Left lung (tissue), 10 donors: Measurements from ENCODE around the gene NXN. TPM values are rescaled to one million over a fixed set of nuclear protein-coding genes. Genes with fewer than 3 reads are reported as not detected.
A peak's percentile ranks its signal among the peaks of the same experiment; 100 is the strongest.

ENCODE experiments used
- ATAC-seq: fragments of 200-7000 bp; cut with Tn5 transposase; one replicate; pipeline ENCODE4 v1.9.1; 2020; ENCODE audit warnings: moderate library complexity
- DNase-seq, 4 donors: peaks; one replicate each; pipeline ENCODE4 v3.0.0-alpha.2; 2013 to 2020
- H3K27ac ChIP-seq, 2 donors: fragments of 200-600 bp; sonication (generic) in 1 of 2; one replicate each; pipeline versions ENCODE4 v1.5.0 to v1.8.0; 2020 to 2021
- H3K27me3 ChIP-seq, 2 donors: fragments of 200-600 bp; sonication (generic) in 1 of 2; one replicate each; pipeline versions ENCODE4 v1.5.0 to v1.8.0; 2020 to 2021
- H3K36me3 ChIP-seq, 2 donors: fragments of 200-600 bp; sonication (generic) in 1 of 2; one replicate each; pipeline versions ENCODE4 v1.5.0 to v1.8.0; 2020 to 2021
- H3K4me1 ChIP-seq, 2 donors: fragments of 200-600 bp; one replicate each; pipeline ENCODE4 v1.8.0; 2021
- H3K4me3 ChIP-seq, 2 donors: fragments of 200-600 bp; sonication (generic) in 1 of 2; one replicate each; pipeline versions ENCODE4 v1.5.0 to v1.8.0; 2020 to 2021; ENCODE audit warnings: mild to moderate bottlenecking in 1 of 2
- H3K9me3 ChIP-seq, 2 donors: fragments of 200-600 bp; sonication (generic) in 1 of 2; one replicate each; pipeline versions ENCODE4 v1.5.0 to v1.8.0; 2020 to 2021
- CTCF ChIP-seq, 2 donors: fragments of 200-600 bp; sonication (generic) in 1 of 2; IDR thresholded peaks; one replicate each; pipeline versions ENCODE4 v1.5.0 to v1.8.0; 2021; ENCODE audit warnings: antibody characterized with exemption in 2 of 2
- intact Hi-C, 2 donors: fragments of 100-400 bp; cut with DNase I; formaldehyde crosslinking; loops; one replicate each; pipeline versions ENCODE4 v1.11.2 to v1.14.2; 2022
- polyA plus RNA-seq, 6 donors: library from polyadenylated mRNA; unstranded; fragments of 120-200 nt; gene quantifications; one replicate each; pipeline ENCODE4 v1.2.1, GENCODE V29; 2013; ENCODE audit not compliant: insufficient read length in 6 of 6
- total RNA-seq, 2 donors: library from RNA; stranded (reverse); fragmentation: NEBNext Ultra II Directional; extraction: Animal tissue kit (Norgen Biotek cat#: 25700); gene quantifications; one replicate each; pipeline ENCODE4 v1.2.1, GENCODE V29; 2021
- donor health status: DM: no; HTN: yes; CAD: no.
- donor health status: DM: no; HTN: no; CAD: no.

NXN gene
- total and polyA plus RNA-seq, 8 donors, result 33.8 to 59.1 (median 55.1) TPM

- H3K4me1 ChIP-seq, result peaks cover 24 to 40% of the 10 kb centered on the region in 2 donors
- no peak for TF ChIP-seq CTCF (IDR thresholded peaks at IDR 0.05)
- peak overlapping the region in 1 of 2 donors; percentile 33 for H3K27ac ChIP-seq
- no peaks in the 10 kb centered on the region for H3K9me3 ChIP-seq
- intact Hi-C loops, result no loop called here
- no peak for ATAC-seq
- DNase-seq, result no peak
- no peaks in the 10 kb centered on the region for H3K27me3 ChIP-seq
- no peaks in the 10 kb centered on the region for H3K36me3 ChIP-seq
- no peak overlapping the region for H3K4me3 ChIP-seq
Observed at GRCh38 chr17:883586-883962, 96.0 kb downstream of the NXN start.

GRCh38 chr17:882827-883585 is 96.6 kb downstream of the NXN start:
- H3K4me3 ChIP-seq, result no peak overlapping the region
- H3K36me3 ChIP-seq, result no peaks in the 10 kb centered on the region
- H3K27ac ChIP-seq, result peak overlapping the region; percentile 27 to 33
- no peaks in the 10 kb centered on the region for H3K9me3 ChIP-seq
- no peaks in the 10 kb centered on the region for H3K27me3 ChIP-seq
- no peak for TF ChIP-seq CTCF (IDR thresholded peaks at IDR 0.05)
- DNase-seq (peak in 2 of 4 donors; percentile 81 to 87), ATAC-seq (peak; percentile 9)
- H3K4me1 ChIP-seq, result peaks cover 24 to 40% of the 10 kb centered on the region in 2 donors
- intact Hi-C loops, result no loop called here

GRCh38 chr17:881778-882177 is 97.8 kb downstream of the NXN start:
- intact Hi-C loops, result no loop called here
- H3K27ac ChIP-seq, result no peak overlapping the region

GRCh38 chr17:880443-881269 is 98.9 kb downstream of the NXN start:
- H3K36me3 ChIP-seq, result no peaks in the 10 kb centered on the region
- DNase-seq (no peak), ATAC-seq (no peak)
- peaks cover 24 to 40% of the 10 kb centered on the region in 2 donors for H3K4me1 ChIP-seq
- no peaks in the 10 kb centered on the region for H3K9me3 ChIP-seq
- no peaks in the 10 kb centered on the region for H3K27me3 ChIP-seq
- no peak for TF ChIP-seq CTCF (IDR thresholded peaks at IDR 0.05)
- H3K27ac ChIP-seq, result peak overlapping the region; percentile 57 to 77
- H3K4me3 ChIP-seq, result no peak overlapping the region
- intact Hi-C loops, result no loop called here

More at GRCh38 chr17:881778-882177, 97.8 kb downstream of the NXN start:
- Histone ChIP-seq H3K36me3 (no peaks in the 10 kb centered on the region), H3K9me3 (no peaks in the 10 kb centered on the region), H3K27me3 (no peaks in the 10 kb centered on the region), H3K4me3 (no peak overlapping the region), H3K4me1 (peaks cover 24 to 40% of the 10 kb centered on the region in 2 donors)
- ATAC-seq, result no peak
- no peak for DNase-seq
- no peak for TF ChIP-seq CTCF (IDR thresholded peaks at IDR 0.05)
